GM12878 (cell line): ENCODE results near the gene SUPT7L.
"Not testable (repeated sequence)": the region's sequence is repeated elsewhere in the genome, so short reads cannot be mapped to it uniquely, and the experiment has no call there.

Experiments
- BRCA1 ChIP-seq: IDR thresholded peaks from 2 replicates; pipeline ENCODE4 v1.6.1; 2011; ENCODE audit warnings: low read depth, low read length, improper control_type of control experiment
- CUX1 ChIP-seq: IDR thresholded peaks from 2 replicates; pipeline ENCODE4 v1.6.1; 2012; ENCODE audit warnings: improper control_type of control experiment, low read depth, low read length; ENCODE audit not compliant: insufficient replicate concordance
- EGR1 ChIP-seq, 2 experiments: IDR thresholded peaks; 1 replicate in 1 of 2; 2 replicates in 1 of 2; pipeline ENCODE4 v1.6.1; 2011 to 2012; ENCODE audit warnings: low read depth in 2 of 2, low read length in 2 of 2, borderline replicate concordance in 1 of 2, mild to moderate bottlenecking in 1 of 2, moderate library complexity in 1 of 2
- HDAC2 ChIP-seq: fragments of 200-600 bp; sonication (generic); IDR thresholded peaks from 2 replicates; pipeline ENCODE4 v1.6.1; 2017
- MAX ChIP-seq: IDR thresholded peaks from 2 replicates; pipeline ENCODE4 v1.6.1; 2012; ENCODE audit warnings: low read depth, low read length, improper control_type of control experiment
- MEF2A ChIP-seq: IDR thresholded peaks from 2 replicates; pipeline ENCODE4 v1.6.1; 2011; ENCODE audit warnings: low read depth, mild to moderate bottlenecking, low read length, moderate library complexity; ENCODE audit not compliant: insufficient read depth
- NR2C2 ChIP-seq: IDR thresholded peaks from 2 replicates; pipeline ENCODE4 v1.6.1; 2011; ENCODE audit warnings: borderline replicate concordance, low read depth; ENCODE audit not compliant: control insufficient read depth, insufficient read length
- PML ChIP-seq: IDR thresholded peaks from 2 replicates; pipeline ENCODE4 v1.6.1; 2012; ENCODE audit warnings: low read length, inconsistent platforms
- RELA ChIP-seq: fragments of 450-650 bp; IDR thresholded peaks from 2 replicates; pipeline ENCODE4 v1.8.0; 2014; ENCODE audit warnings: borderline replicate concordance; ENCODE audit not compliant: partially characterized antibody
- REST ChIP-seq: IDR thresholded peaks from 2 replicates; pipeline ENCODE4 v1.6.1; 2012; ENCODE audit warnings: mild to moderate bottlenecking, low read depth, low read length
- ZNF384 ChIP-seq: IDR thresholded peaks from 2 replicates; pipeline ENCODE4 v1.6.1; 2012; ENCODE audit warnings: low read depth, mild to moderate bottlenecking, low read length, improper control_type of control experiment, borderline replicate concordance
- TF ChIP-seq, protein P1 (sequence below), 3 experiments: IDR thresholded peaks in 2 of 3; conservative IDR thresholded peaks in 1 of 3; 2 replicates each; pipeline ENCODE4 v1.5.1; 2011; ENCODE audit warnings: low read depth in 3 of 3, low read length in 3 of 3, mild to moderate bottlenecking in 3 of 3, control low read depth in 2 of 3, moderate library complexity in 2 of 3, inconsistent platforms in 1 of 3, mixed read lengths in 1 of 3; ENCODE audit not compliant: control insufficient read depth in 2 of 3, insufficient read depth in 1 of 3; ENCODE audit errors: extremely low read depth in 1 of 3
- TF ChIP-seq, protein P2 (sequence below): IDR thresholded peaks from 2 replicates; pipeline ENCODE4 v1.6.1; 2011; ENCODE audit warnings: borderline replicate concordance, low read depth, mild to moderate bottlenecking, moderate library complexity, mixed read lengths, low read length; ENCODE audit not compliant: insufficient read depth; ENCODE audit errors: extremely low read length

- not testable (repeated sequence) for TF ChIP-seq BRCA1; EGR1 (IDR thresholded peaks at IDR 0.05; ENCODE audit: borderline replicate concordance in 1 of 2, low read depth in 2 of 2, low read length in 2 of 2); MEF2A; PML; RELA; REST; HDAC2; NR2C2; CUX1; ZNF384; MAX
- TF ChIP-seq, protein P1, sequence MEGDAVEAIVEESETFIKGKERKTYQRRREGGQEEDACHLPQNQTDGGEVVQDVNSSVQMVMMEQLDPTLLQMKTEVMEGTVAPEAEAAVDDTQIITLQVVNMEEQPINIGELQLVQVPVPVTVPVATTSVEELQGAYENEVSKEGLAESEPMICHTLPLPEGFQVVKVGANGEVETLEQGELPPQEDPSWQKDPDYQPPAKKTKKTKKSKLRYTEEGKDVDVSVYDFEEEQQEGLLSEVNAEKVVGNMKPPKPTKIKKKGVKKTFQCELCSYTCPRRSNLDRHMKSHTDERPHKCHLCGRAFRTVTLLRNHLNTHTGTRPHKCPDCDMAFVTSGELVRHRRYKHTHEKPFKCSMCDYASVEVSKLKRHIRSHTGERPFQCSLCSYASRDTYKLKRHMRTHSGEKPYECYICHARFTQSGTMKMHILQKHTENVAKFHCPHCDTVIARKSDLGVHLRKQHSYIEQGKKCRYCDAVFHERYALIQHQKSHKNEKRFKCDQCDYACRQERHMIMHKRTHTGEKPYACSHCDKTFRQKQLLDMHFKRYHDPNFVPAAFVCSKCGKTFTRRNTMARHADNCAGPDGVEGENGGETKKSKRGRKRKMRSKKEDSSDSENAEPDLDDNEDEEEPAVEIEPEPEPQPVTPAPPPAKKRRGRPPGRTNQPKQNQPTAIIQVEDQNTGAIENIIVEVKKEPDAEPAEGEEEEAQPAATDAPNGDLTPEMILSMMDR (IDR thresholded peaks at IDR 0.05 in 2 of 3, conservative IDR thresholded peaks at IDR 0.05 in 1 of 3; ENCODE audit: control insufficient read depth in 2 of 3, extremely low read depth in 1 of 3, insufficient read depth in 1 of 3, low read depth in 3 of 3, low read length in 3 of 3) = not testable (repeated sequence)
- TF ChIP-seq, protein P2, sequence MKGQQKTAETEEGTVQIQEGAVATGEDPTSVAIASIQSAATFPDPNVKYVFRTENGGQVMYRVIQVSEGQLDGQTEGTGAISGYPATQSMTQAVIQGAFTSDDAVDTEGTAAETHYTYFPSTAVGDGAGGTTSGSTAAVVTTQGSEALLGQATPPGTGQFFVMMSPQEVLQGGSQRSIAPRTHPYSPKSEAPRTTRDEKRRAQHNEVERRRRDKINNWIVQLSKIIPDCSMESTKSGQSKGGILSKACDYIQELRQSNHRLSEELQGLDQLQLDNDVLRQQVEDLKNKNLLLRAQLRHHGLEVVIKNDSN = not testable (repeated sequence)
These were observed 37.1 kb downstream of the SUPT7L start for GRCh38 chr2:27626323-27626722.
